K562 (cell line): Measurements from ENCODE around the gene ALG13. TPM values are rescaled to one million over a fixed set of nuclear protein-coding genes. Genes with fewer than 3 reads are reported as not detected.

Source experiments
- ATAC-seq: fragments of 200-7000 bp; cut with Tn5 transposase; 3 replicates; pipeline ENCODE4 v1.9.1; 2020; ENCODE audit warnings: moderate library complexity
- BruUV-seq: library from RNA; stranded (reverse); fragments of 400-500 nt; replicated peaks from 2 replicates; lab custom pipeline; 2021; lab: Mats Ljungman, UMichigan
- CTCF ChIA-PET: fragments of 300-600 bp; formaldehyde crosslinking; extraction: SDS; loops from one replicate; lab custom pipeline; 2021; ENCODE audit warnings: low intra/inter-chr PET ratio; lab: Yijun Ruan, JAX
- POLR2A ChIA-PET: fragments of 300-600, 350-650 bp; sonication (Branson Sonifier 250); formaldehyde crosslinking; extraction: SDS; loops from one replicate; lab custom pipeline; 2021; ENCODE audit warnings: antibody characterized with exemption, inconsistent platforms; lab: Yijun Ruan, JAX
- DNase-seq, 4 experiments: peaks; one replicate each; pipeline versions ENCODE4 v3.0.0 to v3.0.0-alpha.2; 2011 to 2018; ENCODE audit warnings: low spot score in 3 of 4, mixed read lengths in 3 of 4; ENCODE audit errors: extremely low read depth in 1 of 4
- FAIRE-seq: peaks from 2 replicates; lab custom pipeline; 2011; peaks lifted over from hg19 to GRCh38; lab: Jason Lieb, UNC
- H2AFZ ChIP-seq: 2 replicates; pipeline ENCODE4 v1.6.0; 2011; ENCODE audit warnings: low read depth, low read length, control low read depth, inconsistent platforms
- H3K27ac ChIP-seq: fragments of 200-600 bp; 3 replicates; pipeline ENCODE4 v1.8.0; 2011; ENCODE audit warnings: low read depth, mild to moderate bottlenecking, control low read depth, inconsistent platforms, low read length, moderate library complexity, mixed read lengths; ENCODE audit errors: extremely low read depth
- H3K27me3 ChIP-seq, 2 experiments: fragments of 300-600 bp in 1 of 2; 2 replicates in 1 of 2; 3 replicates in 1 of 2; pipeline versions ENCODE4 v1.6.0 to v1.8.0; 2011; ENCODE audit warnings: inconsistent platforms in 2 of 2, low read length in 2 of 2, mild to moderate bottlenecking in 1 of 2, mixed read lengths in 1 of 2, moderate library complexity in 1 of 2; ENCODE audit not compliant: control insufficient read depth in 2 of 2, insufficient read depth in 2 of 2
- H3K36me3 ChIP-seq: fragments of 300-600 bp; 3 replicates; pipeline ENCODE4 v1.8.0; 2011; ENCODE audit warnings: mild to moderate bottlenecking, low read length, inconsistent platforms; ENCODE audit not compliant: control insufficient read depth, insufficient read depth
- H3K4me1 ChIP-seq, 2 experiments: fragments of 200-600 bp in 1 of 2; replicated peaks in 1 of 2; 2 replicates in 1 of 2; 3 replicates in 1 of 2; pipeline versions ENCODE4 v1.5.1 to v1.8.0; 2011; ENCODE audit warnings: inconsistent platforms in 2 of 2, low read length in 2 of 2, mild to moderate bottlenecking in 1 of 2, mixed read lengths in 1 of 2, moderate library complexity in 1 of 2; ENCODE audit not compliant: control insufficient read depth in 2 of 2, insufficient read depth in 2 of 2
- H3K4me2 ChIP-seq: 2 replicates; pipeline ENCODE4 v1.6.1; 2011; ENCODE audit warnings: low read length, control low read depth, inconsistent platforms, mixed read lengths; ENCODE audit not compliant: insufficient read depth
- H3K4me3 ChIP-seq: fragments of 200-600 bp; sonication (generic), shearing (Covaris generic); 2 replicates; pipeline ENCODE4 v1.5.1; 2016; ENCODE audit warnings: control low read depth, inconsistent platforms
- H3K79me2 ChIP-seq: fragments of 200-600 bp; 3 replicates; pipeline ENCODE4 v1.8.0; 2011; ENCODE audit warnings: low read length, inconsistent platforms; ENCODE audit not compliant: control insufficient read depth, insufficient read depth
- H3K9ac ChIP-seq, 2 experiments: 2 replicates each; pipeline versions ENCODE4 v1.6.0 to v1.6.1; 2011; ENCODE audit warnings: low read depth in 2 of 2, low read length in 2 of 2, control low read depth in 1 of 2, inconsistent platforms in 1 of 2, mild to moderate bottlenecking in 1 of 2, mixed read lengths in 1 of 2; ENCODE audit not compliant: insufficient read depth in 1 of 2
- H3K9me1 ChIP-seq: one replicate; pipeline ENCODE4 v1.6.0; 2011; ENCODE audit warnings: inconsistent platforms, mild to moderate bottlenecking, low read length, moderate library complexity; ENCODE audit not compliant: control insufficient read depth, insufficient read depth
- H3K9me3 ChIP-seq: replicated peaks from 2 replicates; pipeline ENCODE4 v1.5.1; 2011; ENCODE audit warnings: low read depth, low read length, inconsistent platforms; ENCODE audit not compliant: control insufficient read depth, insufficient read depth
- H4K20me1 ChIP-seq: replicated peaks from 2 replicates; pipeline ENCODE4 v1.6.1; 2011; ENCODE audit warnings: low read length, inconsistent platforms, mixed read lengths; ENCODE audit not compliant: control insufficient read depth, insufficient read depth
- CBX2 ChIP-seq: fragments of 200-600 bp; sonication (generic); IDR thresholded peaks from one replicate; pipeline ENCODE4 v1.6.1; 2012; ENCODE audit warnings: mild to moderate bottlenecking, low read length, inconsistent platforms; ENCODE audit not compliant: insufficient read depth, poor library complexity, severe bottlenecking
- NFRKB ChIP-seq: fragments of 450-650 bp; IDR thresholded peaks from 2 replicates; pipeline ENCODE4 v1.6.1; 2016; ENCODE audit warnings: low read depth
- POLR3A ChIP-seq: IDR thresholded peaks from 2 replicates; pipeline ENCODE4 v1.6.1; 2011; ENCODE audit warnings: borderline replicate concordance, mild to moderate bottlenecking, moderate library complexity; ENCODE audit not compliant: insufficient read length, insufficient read depth; ENCODE audit errors: extremely low read depth
- RBM25 ChIP-seq: fragments of 200-400 bp; formaldehyde crosslinking; IDR thresholded peaks from 2 replicates; pipeline ENCODE4 v1.6.1; 2018; ENCODE audit warnings: low read length, low read depth, moderate library complexity; ENCODE audit not compliant: severe bottlenecking
- SNAPC5 ChIP-seq: fragments of 250-450 bp; sonication (Bioruptor Pico); IDR thresholded peaks from 2 replicates; pipeline ENCODE4 v1.8.0; 2021; ENCODE audit warnings: moderate library complexity, mild to moderate bottlenecking, inconsistent platforms
- SPI1 ChIP-seq: IDR thresholded peaks from 2 replicates; pipeline ENCODE4 v1.6.1; 2011; ENCODE audit warnings: low read depth, low read length, control low read depth, borderline replicate concordance
- SRSF9 ChIP-seq: fragments of 200-400 bp; formaldehyde crosslinking; IDR thresholded peaks from 2 replicates; pipeline ENCODE4 v1.6.1; 2017; ENCODE audit warnings: low read depth, low read length, borderline replicate concordance
- TAL1 ChIP-seq: fragments of 450-650 bp; IDR thresholded peaks from 2 replicates; pipeline ENCODE4 v1.6.1; 2016; ENCODE audit warnings: mild to moderate bottlenecking
- ZNF282 ChIP-seq: sonication (generic); formaldehyde crosslinking; IDR thresholded peaks from 2 replicates; pipeline ENCODE4 v1.8.1; 2023; ENCODE audit warnings: missing genetic modification reagents
- WGBS: fragments of 100-300 bp; shearing (Covaris generic); methylation state at CpG from one replicate; pipeline ENCODE4 v1.1.6; 2016; ENCODE audit warnings: low coverage, mixed read lengths; ENCODE audit not compliant: insufficient coverage; ENCODE audit errors: missing lambda C conversion rate; 5-methylcytosine and 5-hydroxymethylcytosine counted together
- in situ Hi-C: fragments of 300-500 bp; cut with MboI; formaldehyde crosslinking; loops from 4 replicates; pipeline ENCODE4 v1.15.0; 2018; ENCODE audit warnings: inconsistent platforms, mixed read lengths
- intact Hi-C: fragments of 100-400 bp; cut with micrococcal nuclease; formaldehyde crosslinking; loops from 2 replicates; pipeline ENCODE4 v1.14.2; 2022
- polyA plus RNA-seq, 8 experiments: library from polyadenylated mRNA; depleted of rRNA in 4 of 8; stranded (reverse) in 5 of 8; unstranded in 3 of 8; fragments of >200 nt; fragmentation: Nextera tagmentation in 2 of 8; fragmentation: Illumina TruSeq in 1 of 8; extraction: Ambion mirVana in 2 of 8; extraction: Trizol in 1 of 8; gene quantifications; 2 replicates each; pipeline versions ENCODE4 v1.2.1 to v1.2.3, GENCODE V29; 2011 to 2014; ENCODE audit warnings: inconsistent platforms in 1 of 8, missing spikeins in 1 of 8
- total RNA-seq, 7 experiments: library from RNA; depleted of rRNA in 6 of 7; stranded (reverse); fragments of >200 nt in 6 of 7; fragmentation: Illumina TruSeq in 2 of 7; extraction: Trizol in 2 of 7; gene quantifications; 2 replicates each; pipeline versions ENCODE4 v1.2.1 to v1.2.3, GENCODE V29; 2011 to 2021; ENCODE audit warnings: low replicate concordance in 1 of 7
- TF ChIP-seq, protein P1 (sequence below): fragments of 450-650 bp; conservative IDR thresholded peaks from 2 replicates; pipeline ENCODE4 v1.6.1; 2016; ENCODE audit warnings: missing genetic modification characterization, low read depth, mild to moderate bottlenecking, control low read depth, missing compliant biosample characterization
- TF ChIP-seq, protein P2 (sequence below): fragments of 450-650 bp; IDR thresholded peaks from 2 replicates; pipeline ENCODE4 v1.7.1; 2018; ENCODE audit warnings: mild to moderate bottlenecking, low read depth; ENCODE audit not compliant: partially characterized antibody
- TF ChIP-seq, protein P3 (sequence below): fragments of 250-450 bp; sonication (Bioruptor Pico); IDR thresholded peaks from 2 replicates; pipeline ENCODE4 v1.5.1; 2021; ENCODE audit warnings: mild to moderate bottlenecking
- TF ChIP-seq, protein P4 (sequence below): fragments of 250-450 bp; sonication (Bioruptor Pico); IDR thresholded peaks from 2 replicates; pipeline ENCODE4 v1.8.0; 2022; ENCODE audit warnings: moderate library complexity, mild to moderate bottlenecking, inconsistent platforms

The ALG13 gene
- total and polyA plus RNA-seq, 9 of the 15 experiments (the other 6 are each of a cell fraction or from before 2014, with no cell fraction given): 40.3 to 117 (median 68.2) TPM

DNA sequence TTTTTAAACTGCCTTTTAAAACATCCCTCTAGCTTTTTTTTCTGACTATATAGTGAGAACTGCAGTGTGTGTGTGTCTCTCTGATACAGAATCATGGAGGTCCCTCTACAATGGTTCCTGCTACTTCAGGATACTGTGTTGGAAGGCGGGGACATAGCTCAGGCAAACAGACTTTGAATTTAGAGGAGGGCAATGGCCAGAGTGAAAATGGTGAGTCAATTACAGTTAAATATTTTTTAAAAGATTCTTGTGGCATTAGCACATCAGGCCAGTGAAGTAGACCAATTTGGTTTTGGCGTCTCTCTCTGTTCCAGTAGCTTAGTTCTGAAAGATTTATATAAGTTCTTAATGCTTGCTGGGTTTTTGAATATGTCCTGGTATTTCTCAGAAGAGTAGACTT, 47.1 kb downstream of the ALG13 start:
- ChIA-PET CTCF (no interaction called here), POLR2A (no interaction called here)
- H3K9ac ChIP-seq: no peak overlapping the region
- no peak for FAIRE-seq
- H3K9me1 ChIP-seq: no peaks in the 10 kb centered on the region
- H4K20me1 ChIP-seq: no peaks in the 10 kb centered on the region
- 73% methylated on average over 2 of the region's 2 CpGs for WGBS
- no peak overlapping the region for H3K4me3 ChIP-seq
- no peak for DNase-seq
- H3K79me2 ChIP-seq: no peaks in the 10 kb centered on the region
- no peaks in the 10 kb centered on the region for H3K27me3 ChIP-seq
- no peak overlapping the region for H3K4me2 ChIP-seq
- H3K4me1 ChIP-seq: no peaks in the 10 kb centered on the region
- no TSS peak for BruUV-seq
- TF ChIP-seq, protein P1, sequence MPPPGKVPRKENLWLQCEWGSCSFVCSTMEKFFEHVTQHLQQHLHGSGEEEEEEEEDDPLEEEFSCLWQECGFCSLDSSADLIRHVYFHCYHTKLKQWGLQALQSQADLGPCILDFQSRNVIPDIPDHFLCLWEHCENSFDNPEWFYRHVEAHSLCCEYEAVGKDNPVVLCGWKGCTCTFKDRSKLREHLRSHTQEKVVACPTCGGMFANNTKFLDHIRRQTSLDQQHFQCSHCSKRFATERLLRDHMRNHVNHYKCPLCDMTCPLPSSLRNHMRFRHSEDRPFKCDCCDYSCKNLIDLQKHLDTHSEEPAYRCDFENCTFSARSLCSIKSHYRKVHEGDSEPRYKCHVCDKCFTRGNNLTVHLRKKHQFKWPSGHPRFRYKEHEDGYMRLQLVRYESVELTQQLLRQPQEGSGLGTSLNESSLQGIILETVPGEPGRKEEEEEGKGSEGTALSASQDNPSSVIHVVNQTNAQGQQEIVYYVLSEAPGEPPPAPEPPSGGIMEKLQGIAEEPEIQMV: no peak
- no peak for TF ChIP-seq SNAPC5
- no peak for TF ChIP-seq TAL1
- TF ChIP-seq CBX2: no peak
- TF ChIP-seq, protein P2, sequence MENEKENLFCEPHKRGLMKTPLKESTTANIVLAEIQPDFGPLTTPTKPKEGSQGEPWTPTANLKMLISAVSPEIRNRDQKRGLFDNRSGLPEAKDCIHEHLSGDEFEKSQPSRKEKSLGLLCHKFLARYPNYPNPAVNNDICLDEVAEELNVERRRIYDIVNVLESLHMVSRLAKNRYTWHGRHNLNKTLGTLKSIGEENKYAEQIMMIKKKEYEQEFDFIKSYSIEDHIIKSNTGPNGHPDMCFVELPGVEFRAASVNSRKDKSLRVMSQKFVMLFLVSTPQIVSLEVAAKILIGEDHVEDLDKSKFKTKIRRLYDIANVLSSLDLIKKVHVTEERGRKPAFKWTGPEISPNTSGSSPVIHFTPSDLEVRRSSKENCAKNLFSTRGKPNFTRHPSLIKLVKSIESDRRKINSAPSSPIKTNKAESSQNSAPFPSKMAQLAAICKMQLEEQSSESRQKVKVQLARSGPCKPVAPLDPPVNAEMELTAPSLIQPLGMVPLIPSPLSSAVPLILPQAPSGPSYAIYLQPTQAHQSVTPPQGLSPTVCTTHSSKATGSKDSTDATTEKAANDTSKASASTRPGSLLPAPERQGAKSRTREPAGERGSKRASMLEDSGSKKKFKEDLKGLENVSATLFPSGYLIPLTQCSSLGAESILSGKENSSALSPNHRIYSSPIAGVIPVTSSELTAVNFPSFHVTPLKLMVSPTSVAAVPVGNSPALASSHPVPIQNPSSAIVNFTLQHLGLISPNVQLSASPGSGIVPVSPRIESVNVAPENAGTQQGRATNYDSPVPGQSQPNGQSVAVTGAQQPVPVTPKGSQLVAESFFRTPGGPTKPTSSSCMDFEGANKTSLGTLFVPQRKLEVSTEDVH: no peak
- TF ChIP-seq SPI1: no peak
- TF ChIP-seq, protein P3, sequence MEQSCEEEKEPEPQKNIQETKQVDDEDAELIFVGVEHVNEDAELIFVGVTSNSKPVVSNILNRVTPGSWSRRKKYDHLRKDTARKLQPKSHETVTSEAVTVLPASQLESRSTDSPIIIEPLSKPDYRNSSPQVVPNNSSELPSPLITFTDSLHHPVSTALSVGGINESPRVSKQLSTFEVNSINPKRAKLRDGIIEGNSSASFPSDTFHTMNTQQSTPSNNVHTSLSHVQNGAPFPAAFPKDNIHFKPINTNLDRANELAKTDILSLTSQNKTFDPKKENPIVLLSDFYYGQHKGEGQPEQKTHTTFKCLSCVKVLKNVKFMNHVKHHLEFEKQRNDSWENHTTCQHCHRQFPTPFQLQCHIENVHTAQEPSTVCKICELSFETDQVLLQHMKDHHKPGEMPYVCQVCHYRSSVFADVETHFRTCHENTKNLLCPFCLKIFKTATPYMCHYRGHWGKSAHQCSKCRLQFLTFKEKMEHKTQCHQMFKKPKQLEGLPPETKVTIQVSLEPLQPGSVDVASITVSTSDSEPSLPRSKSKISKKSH (CRISPR knock-in tag): no peak
- TF ChIP-seq POLR3A: no peak
- no peak for TF ChIP-seq ZNF282 (CRISPR knock-in tag)
- TF ChIP-seq, protein P4, sequence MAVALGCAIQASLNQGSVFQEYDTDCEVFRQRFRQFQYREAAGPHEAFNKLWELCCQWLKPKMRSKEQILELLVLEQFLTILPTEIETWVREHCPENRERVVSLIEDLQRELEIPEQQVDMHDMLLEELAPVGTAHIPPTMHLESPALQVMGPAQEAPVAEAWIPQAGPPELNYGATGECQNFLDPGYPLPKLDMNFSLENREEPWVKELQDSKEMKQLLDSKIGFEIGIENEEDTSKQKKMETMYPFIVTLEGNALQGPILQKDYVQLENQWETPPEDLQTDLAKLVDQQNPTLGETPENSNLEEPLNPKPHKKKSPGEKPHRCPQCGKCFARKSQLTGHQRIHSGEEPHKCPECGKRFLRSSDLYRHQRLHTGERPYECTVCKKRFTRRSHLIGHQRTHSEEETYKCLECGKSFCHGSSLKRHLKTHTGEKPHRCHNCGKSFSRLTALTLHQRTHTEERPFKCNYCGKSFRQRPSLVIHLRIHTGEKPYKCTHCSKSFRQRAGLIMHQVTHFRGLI (CRISPR knock-in tag): no peak
- no peak for TF ChIP-seq SRSF9
- TF ChIP-seq NFRKB: no peak
- TF ChIP-seq RBM25: no peak
- in situ Hi-C loops: no loop called here
- peaks cover 54% of the 10 kb centered on the region; the same call in 2 of the 3 replicates for H3K36me3 ChIP-seq
- intact Hi-C loops: no loop called here
- no peak overlapping the region for H2AFZ ChIP-seq
- ATAC-seq: no peak
- no peaks in the 10 kb centered on the region for H3K9me3 ChIP-seq
- no peak overlapping the region for H3K27ac ChIP-seq
